LHCN-M2 (cell line): ENCODE measurements around the gene ZNF581. TPM values are rescaled to one million over a fixed set of nuclear protein-coding genes. Genes with fewer than 3 reads are reported as not detected.

Experiments
- DNase-seq: peaks from one replicate; pipeline ENCODE4 v3.0.0-alpha.2; 2012; ENCODE audit warnings: low read depth
- total RNA-seq: library from RNA; depleted of rRNA; stranded (reverse); fragments of >200 nt; gene quantifications from 2 replicates; pipeline ENCODE4 v1.2.3, GENCODE V29; 2014

ZNF581 gene
- total RNA-seq, 1 experiment from 2014 or later = 15.4 TPM

DNA sequence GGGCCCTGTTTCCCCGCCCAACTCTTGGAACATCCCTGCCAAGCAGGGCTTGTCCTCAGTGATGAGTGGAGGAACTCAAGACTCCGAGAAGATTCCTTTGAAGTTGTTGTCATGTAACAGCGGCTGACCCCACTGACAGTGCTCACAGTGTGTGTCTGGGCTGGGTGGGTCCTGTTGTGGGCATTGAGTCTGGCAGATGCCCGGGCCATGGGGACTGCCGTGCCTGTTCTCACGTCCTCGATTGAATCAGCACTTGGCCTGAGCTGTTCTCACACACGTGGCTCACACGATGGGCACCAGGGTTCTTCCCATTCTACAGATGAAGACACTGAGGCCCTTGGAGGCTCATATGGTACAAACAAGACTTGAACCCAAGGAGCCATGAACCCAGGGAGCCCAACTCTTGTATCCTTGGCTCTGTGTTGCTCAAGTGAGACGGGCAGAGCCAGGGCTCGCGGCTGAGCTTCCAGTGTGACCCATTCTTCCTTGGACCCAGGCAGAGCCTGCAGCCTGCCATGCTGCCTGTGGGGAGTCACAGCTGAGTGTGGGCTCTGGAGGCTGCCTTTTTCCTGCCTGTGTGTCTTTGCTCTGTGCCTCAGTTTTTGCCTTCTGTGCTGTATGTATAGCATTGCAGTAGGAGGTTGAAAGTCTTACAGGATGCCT, 23.0 kb downstream of the ZNF581 start:
- no peak for DNase-seq

DNA sequence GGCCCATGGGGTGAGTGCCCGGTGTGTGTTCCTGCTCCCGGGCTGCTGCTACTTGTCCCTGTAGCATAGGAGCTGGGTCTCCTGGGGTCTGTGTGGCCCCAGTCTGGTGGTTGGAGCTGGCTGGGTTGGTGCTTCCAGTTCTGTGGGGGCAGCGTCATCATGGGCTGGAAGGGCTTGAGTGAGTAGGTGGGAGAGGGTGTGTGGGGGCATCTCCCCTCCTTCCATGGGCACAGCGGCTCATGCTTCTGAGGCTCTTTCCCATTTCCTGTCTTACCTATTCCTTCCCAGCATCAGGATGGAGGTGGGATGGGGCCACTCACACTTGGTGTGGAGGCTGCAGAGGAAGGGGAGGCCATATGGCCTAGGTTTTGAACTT, 23.5 kb downstream of the ZNF581 start:
- no peak for DNase-seq

DNA sequence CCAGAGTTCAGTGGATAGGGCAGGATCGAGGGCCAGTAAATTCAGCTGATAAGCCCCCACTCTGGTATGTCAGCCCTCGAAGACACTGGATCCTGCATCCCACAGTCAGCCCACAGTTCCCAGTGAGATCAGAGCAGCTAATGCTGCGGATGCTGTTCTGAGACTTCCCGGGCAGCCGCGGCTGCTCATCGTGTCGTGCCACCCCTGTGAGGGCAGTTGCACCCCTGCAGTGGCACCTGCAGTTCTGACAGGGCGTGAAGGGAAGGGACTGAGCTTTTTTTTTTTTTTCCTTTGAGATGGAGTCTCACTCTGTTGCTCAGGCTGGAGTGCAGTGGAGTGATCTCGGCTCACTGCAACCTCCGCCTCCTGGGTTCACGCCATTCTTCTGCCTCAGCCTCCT, 24.1 kb downstream of the ZNF581 start:
- no peak for DNase-seq

DNA sequence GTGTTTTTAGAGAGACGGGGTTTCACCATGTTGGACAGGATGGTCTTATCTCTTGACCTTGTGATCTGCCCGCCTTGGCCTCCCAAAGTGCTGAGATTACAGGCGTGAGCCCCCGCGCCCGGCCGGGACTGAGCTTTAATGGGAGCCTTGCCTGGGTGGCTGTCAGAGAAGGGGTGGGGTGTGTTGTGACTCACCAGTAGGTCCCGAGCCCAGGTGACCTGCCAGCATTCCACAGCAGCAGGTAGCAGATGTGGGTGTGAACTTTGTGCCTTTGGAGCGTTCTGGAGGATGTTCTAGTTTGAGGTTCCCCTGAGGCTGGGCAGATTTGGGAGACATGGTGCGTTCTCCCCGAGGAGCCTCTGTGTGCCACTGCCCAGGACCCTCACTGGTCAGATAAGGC, 24.5 kb downstream of the ZNF581 start:
- DNase-seq = no peak

DNA sequence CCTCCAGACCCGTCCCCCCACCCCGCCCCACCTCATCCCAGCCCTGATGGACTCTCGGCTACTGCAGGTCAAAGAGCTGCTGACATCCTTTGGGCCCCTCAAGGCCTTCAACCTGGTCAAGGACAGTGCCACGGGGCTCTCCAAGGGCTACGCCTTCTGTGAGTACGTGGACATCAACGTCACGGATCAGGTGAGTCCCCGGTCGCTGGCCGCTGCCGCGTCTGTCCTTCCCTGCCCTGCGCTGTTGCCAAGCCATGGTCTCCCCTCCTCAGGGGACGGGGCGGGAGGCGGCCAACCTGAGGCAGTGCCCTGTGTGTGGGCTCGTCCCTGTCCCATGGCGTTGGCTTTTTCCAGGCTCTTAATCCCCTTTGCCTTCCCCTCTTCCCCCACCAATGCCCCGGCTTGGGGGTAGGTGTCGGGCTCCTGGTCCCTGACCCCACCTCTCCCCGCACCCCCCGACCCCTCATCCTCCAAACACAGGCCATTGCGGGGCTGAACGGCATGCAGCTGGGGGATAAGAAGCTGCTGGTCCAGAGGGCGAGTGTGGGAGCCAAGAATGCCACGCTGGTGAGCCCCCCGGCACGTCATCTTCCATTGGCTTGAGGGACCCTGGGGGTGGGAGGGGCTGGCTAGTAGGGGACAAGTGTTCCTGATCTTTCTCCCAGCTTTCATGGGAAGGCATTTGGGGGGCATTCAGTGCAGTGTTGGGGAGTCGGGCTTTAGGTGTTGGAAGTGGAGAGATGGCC, 25.3 kb downstream of the ZNF581 start:
- no peak for DNase-seq

DNA sequence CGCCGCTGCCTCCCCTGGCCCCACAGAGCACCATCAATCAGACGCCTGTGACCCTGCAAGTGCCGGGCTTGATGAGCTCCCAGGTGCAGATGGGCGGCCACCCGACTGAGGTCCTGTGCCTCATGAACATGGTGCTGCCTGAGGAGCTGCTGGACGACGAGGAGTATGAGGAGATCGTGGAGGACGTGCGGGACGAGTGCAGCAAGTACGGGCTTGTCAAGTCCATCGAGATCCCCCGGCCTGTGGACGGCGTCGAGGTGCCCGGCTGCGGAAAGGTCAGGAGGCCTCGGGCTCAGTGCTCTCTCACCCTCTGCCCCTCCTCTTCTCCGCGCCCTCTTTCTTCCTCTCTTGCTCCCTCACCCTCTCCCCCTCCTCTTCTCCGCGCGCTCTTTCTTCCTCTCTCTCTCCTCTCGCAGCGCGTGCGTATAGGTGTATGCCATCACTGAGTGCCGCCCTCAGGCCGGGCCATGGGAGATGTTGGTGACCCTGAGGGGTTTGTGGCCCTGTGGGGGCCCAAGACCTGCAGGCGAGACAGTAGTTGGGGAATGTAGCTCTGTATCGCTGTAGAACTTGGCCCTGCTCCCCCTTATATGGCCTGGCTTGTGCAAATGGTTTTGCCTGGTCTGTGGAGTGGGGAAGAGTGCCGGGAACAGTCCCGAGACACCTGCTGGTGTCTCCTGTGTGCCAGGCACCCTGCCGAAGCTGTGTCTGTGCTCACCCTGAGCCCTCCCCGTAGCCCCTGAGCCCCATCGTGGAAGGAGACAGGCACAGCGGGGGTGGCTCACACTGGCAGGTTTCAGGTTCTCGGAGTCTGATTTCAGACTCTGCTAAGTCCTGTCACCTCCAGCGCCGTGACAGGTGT, 26.2 kb downstream of the ZNF581 start:
- no peak for DNase-seq

DNA sequence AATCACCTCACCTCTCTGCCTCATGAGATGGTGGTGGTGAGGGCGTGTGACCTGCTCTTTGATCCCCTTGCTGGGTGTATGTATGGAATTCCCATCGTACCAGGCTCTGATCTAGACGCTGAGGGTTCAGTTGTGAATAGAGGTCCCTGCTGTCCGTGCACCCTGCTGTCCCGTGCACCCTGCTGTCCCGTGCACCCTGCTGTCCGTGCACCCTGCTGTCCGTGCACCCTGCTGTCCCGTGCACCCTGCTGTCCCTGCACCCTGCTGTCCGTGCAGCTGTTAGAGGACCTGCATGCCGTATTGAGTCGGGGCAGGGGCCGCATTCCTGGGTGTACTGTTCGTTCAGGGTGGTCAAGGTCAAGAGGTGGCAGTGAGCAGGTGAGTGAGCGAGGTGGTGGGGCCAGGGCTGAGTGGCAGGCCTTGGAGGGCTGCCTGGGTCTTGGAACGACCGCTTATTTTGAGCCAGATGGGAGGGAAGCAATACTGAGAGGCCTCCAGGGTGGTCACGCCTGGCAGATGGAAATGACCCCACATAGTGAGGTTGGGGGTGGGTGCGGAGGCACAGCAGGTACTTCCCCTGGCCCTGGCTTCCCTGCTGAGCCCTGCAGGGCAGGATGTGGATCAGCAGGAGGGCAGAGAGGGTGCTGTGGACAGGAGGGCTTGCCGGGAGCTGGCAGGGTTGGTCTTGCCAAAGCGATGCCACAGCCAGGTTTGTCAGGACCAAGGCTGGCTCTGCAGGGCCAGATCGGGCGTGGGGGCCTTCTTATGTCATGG, 27.0 kb downstream of the ZNF581 start:
- no peak for DNase-seq

DNA sequence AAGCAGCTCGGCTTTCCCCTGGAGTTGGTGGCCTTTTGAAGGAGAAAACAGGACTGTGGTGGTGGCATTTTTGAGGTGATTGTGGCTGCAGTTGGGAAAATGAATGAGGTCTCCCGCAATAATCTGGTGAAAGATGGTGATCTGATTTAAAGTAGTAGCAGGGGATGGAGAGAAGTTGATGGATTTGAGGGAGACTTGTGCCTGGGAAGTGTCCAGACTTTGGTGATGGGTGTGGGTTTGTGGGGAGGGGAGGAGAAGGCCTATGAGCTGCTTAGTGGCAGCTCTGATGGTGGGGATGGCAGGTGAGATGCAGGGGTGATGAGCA, 27.6 kb downstream of the ZNF581 start:
- no peak for DNase-seq

DNA sequence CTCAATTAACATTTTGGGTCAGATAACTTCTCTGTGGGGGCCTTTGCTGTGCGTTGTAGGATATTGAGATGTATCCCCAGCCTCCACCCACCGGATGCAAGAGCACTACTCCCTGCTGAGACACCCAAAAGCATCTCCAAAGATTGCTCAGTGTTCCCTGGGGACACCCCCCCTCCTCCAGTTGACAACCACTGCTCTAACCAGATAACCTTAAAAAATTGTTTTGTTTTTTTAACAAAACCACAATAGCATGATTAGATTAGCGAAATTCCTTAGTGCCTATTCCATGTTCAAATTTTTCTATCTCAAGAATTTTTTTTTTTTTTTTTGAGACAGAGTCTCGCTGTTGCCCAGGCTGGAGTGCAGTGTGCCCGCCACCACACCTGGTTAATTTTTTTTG, 29.0 kb downstream of the ZNF581 start:
- DNase-seq = peak; percentile 60

DNA sequence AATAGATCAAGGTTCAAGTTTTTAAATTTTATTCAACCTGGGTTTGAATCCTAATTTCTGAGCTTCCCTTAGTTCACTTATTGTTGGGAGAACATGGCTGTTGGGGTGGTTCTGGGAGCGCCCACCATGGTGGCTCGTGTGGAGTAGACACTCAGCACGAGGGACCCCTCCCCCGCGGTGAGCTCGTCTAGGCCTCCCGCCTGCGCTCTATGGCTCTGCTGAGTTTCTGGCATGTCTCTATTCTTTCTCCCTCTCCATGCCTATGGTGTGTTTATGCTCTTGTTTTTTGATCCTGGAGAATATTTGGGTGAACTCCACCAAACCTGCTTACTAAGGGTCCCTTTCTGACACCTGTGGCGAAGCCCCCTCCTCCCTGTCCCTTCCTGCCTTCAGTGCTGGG, 30.0 kb downstream of the ZNF581 start:
- DNase-seq = no peak

DNA sequence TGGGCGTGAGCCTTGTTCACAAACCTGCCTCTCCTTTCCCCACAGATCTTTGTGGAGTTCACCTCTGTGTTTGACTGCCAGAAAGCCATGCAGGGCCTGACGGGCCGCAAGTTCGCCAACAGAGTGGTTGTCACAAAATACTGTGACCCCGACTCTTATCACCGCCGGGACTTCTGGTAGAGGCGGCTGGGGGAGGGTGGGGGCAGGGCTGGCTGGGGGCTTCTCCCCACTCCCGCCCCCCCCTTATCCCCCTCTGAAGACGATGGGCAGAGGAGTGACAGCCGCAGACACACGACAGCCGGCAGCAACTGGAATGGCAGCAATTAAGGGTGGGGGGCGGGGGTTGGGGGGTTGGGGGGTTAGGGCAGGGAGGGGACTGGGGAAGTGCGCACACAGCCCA, 30.4 kb downstream of the ZNF581 start:
- no peak for DNase-seq

DNA sequence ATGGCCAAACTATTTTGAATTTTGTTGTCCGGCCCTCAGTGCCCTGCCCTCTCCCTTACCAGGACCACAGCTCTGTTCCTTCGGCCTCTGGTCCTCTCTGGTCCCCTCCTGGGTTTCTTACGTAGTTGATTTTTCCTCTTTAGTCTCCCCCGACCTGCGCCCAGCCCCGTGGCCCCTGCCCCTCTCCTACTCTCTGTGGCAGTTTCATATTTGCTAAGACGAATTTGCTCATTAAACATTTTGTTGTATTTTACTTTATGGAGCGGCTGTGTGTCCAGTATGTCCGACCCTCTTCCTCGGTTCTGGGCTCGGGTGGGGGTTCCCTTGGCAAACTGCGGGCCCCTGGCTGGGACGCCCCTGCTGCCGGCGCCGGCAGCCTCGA, 31.0 kb downstream of the ZNF581 start:
- DNase-seq = no peak

DNA sequence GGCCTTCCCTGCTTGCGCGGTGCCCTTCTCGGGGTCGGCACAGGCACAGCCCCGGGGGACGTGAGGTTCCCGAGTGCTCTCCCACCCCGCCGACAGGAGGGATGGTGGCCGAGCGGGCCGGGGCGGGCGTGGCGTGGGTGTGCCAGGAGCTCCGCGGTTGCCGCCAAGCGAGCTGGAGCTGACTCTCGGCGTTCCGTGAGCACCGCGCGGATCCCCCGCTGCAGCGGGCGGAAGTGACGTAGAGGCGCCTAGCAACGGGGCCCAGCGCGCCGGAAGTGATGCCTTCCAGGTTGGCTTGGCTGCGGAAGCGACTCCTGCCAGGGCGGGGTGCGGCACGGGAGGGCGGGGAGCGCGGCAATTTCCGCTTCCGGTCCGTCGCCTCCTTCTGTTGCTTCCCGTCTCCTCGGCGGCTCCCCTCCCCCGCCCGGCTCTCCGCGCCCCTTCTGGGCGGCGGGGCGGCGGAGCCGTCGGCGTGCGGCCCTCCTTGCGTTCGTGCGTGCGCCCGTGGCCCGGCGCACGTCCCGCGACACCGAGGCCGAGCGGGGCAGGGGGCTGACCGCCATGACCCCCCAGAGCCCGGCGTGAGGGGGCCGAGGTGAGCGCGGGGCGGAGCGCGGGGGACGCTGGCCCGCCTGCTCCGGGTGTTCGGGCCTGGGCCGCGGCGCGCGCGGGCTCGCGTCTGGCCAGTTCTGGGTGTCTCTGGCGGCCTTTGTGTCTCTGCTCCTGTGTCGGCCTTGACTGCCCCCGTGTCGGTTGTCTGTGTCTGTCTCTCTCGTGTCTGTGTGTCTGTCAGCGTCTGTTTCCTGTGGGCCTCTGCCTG, 31.6 kb downstream of the ZNF581 start, which contains the start of gene EPN1:
TSS of gene EPN1 (plus strand) at position 386 of the 820 bp plus-strand sequence. CDS start 3,402 bp downstream, outside the sequence.
- peak; percentile 93 for DNase-seq

DNA sequence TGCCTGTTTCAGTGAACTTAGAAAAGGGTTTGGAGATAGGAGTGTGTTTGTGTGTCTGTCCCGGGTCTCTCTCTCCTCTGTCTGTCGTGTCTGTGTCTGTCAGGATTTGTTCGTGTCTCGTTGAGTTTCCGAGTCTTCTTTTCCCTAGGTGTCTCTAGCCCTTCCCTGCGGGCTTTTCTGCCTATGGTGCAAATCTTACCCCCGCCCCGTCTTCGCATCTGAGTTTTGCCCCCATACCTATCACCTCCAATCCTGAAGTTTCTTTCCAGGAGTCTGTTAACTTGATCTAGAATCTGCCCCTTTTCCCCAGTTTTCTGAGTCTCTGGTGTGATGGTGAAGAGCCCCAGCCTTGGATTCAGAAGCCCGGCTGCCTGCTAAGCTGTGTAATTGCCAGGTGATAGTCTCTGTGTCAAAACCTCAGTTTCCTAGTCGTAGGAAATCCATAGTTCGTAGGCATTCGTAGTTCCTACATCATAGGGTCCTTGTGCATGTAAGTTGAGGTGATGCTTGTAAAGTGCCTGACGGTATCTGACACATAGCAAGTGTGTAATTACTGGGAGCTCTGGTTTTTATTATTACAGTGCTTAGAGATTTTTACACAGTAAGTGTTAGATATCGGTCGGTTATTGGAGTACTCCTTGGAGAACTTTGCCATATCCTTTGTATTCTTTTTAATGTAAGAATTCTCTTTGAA, 32.4 kb downstream of the ZNF581 start:
- no peak for DNase-seq

DNA sequence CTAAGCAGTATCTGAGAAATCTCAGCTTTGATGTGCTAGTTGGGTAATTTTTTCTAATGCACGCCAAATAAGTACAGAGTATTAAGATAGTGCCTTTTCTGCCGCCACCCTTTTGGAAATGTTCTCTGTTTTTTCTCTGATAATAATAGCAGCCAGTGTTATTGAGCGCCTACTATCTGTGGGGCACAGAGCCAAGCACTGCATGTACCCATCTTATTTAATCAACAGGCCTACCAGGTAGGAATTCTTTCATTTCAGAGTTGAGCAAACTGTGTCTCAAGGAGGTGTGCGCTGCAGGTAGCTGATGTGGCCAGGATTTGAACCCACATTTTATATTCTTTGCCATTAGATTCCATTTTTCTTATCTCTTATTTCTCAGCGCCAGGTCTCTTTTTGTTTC, 32.9 kb downstream of the ZNF581 start:
- peak; percentile 26 for DNase-seq

DNA sequence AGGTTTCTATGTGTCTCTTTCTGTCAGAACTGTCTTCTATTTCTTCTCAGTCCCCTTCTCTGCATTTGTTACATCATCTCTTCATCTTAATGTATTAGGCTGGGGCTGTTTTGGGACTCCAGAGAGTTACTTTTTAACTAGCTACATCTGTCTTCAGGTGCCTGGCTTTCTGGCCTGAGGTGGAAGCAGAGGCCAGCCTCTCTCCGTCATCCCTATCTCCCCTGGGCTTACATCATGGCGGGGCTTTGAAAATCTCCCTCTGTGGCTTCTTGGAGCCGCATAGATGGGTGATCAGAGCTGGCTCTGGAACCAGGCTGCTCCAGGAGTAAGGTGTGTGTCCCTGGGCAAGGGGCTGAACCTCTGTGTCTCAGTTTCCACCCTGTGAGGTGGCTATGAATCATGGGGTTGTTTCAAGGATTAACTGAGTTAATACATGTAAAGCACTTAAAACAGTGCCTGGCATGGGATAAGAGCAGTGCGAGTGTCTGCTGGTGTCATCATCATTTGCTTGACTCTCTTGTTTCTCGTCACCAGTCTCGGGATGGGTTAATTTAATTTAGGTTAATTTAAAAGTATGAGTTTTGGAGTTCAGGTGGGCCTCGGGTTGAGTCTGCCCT, 33.5 kb downstream of the ZNF581 start:
- no peak for DNase-seq

DNA sequence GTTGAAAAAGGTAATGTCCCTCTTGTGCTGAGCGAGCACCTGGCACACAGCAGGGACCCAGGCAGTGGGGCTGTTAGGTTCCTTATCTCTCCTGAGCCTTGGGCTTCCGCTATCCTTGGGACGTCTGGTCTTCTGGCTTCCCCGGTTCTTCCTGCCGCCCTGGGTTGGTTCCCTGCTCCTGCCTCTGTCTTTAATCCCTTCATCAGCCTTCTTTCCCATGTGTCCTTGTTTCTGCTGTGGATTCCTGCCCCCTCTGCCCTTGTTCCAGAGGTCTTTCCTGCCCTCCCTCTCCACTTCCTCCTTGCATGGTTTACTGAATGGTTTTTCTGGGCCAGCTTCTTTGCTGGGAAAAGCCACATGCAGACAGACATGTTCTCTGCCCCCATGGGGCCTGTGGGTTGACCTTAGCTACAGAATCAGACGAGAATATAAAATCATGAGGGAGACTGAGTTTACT, 34.2 kb downstream of the ZNF581 start:
- DNase-seq = no peak

DNA sequence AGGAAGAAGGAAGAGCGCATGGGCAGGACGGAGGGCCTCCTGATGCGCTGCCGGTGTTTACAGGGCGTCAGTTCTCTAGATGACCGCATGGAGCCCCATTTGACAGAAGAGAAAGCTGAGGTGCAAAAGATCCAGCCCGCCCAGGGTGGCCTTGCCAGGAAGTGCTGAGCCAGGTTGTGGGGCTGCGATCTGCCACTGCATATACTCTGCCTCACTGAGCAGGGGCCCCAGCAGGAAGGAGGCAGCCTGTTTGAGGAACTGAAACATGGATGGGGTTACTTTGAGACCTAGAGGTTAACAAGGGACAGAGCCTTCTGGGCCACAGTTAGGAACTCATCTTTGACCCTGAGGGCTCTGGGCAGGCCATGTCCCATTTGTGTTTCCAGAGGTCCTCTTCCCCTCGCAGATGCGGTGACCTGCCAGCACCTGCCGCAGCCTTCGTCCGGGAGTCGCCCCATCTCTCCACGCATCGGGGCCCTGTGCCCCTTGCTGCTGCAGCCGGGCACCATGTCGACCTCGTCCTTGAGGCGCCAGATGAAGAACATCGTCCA, 34.7 kb downstream of the ZNF581 start:
- no peak for DNase-seq
